Activated T-helper 1 cell treated with anti-CD3 and anti-CD28 coated beads, Interleukin-2, amount 50 U/mL, for 16 hours (primary cell): ENCODE measurements around the gene IL33.

Experiments used
- DNase-seq, 2 donors: peaks; one replicate each; pipeline ENCODE4 v3.0.0-alpha.2; 2020; ENCODE audit warnings: low read depth in 1 of 2, low spot score in 1 of 2

The IL33 gene

GRCh38 chr9:6301858-6302257 lies 86.3 kb downstream of the IL33 start:
- DNase-seq = no peak

- no peak for DNase-seq
Measured at GRCh38 chr9:6302417-6302816, 86.8 kb downstream of the IL33 start.

GRCh38 chr9:6304232-6304631 lies 88.6 kb downstream of the IL33 start:
- DNase-seq = no peak

- DNase-seq = no peak
Measured at GRCh38 chr9:6305954-6306563, 90.5 kb downstream of the IL33 start.
